HEK293T (cell line): Measurements from ENCODE around the gene JAKMIP2.

Source experiments
- ARNT ChIP-seq: fragments of 450-650 bp; IDR thresholded peaks from 2 replicates; pipeline ENCODE4 v1.6.1; 2017; ENCODE audit warnings: mild to moderate bottlenecking
- BHLHE40 ChIP-seq: fragments of 450-650 bp; IDR thresholded peaks from 2 replicates; pipeline ENCODE4 v1.6.1; 2016; ENCODE audit warnings: mild to moderate bottlenecking, moderate library complexity, borderline replicate concordance
- CTBP1 ChIP-seq: fragments of 450-650 bp; IDR thresholded peaks from 2 replicates; pipeline ENCODE4 v1.6.1; 2016; ENCODE audit warnings: borderline replicate concordance
- ELF4 ChIP-seq: fragments of 450-650 bp; IDR thresholded peaks from 2 replicates; pipeline ENCODE4 v1.6.1; 2017; ENCODE audit warnings: antibody characterized with exemption
- FOXA1 ChIP-seq: fragments of 450-650 bp; IDR thresholded peaks from 2 replicates; pipeline ENCODE4 v1.6.1; 2016; ENCODE audit warnings: mild to moderate bottlenecking
- FOXK2 ChIP-seq: fragments of 450-650 bp; IDR thresholded peaks from 2 replicates; pipeline ENCODE4 v1.6.1; 2016; ENCODE audit warnings: mild to moderate bottlenecking
- FOXM1 ChIP-seq: fragments of 450-650 bp; IDR thresholded peaks from 2 replicates; pipeline ENCODE4 v1.6.1; 2017; ENCODE audit warnings: mild to moderate bottlenecking, borderline replicate concordance
- HDGF ChIP-seq: fragments of 450-650 bp; IDR thresholded peaks from 2 replicates; pipeline ENCODE4 v1.6.1; 2017; ENCODE audit warnings: antibody characterized with exemption, borderline replicate concordance
- LEF1 ChIP-seq: fragments of 450-650 bp; IDR thresholded peaks from 2 replicates; pipeline ENCODE4 v1.6.1; 2017; ENCODE audit warnings: mild to moderate bottlenecking, borderline replicate concordance
- SP1 ChIP-seq: fragments of 450-650 bp; IDR thresholded peaks from 2 replicates; pipeline ENCODE4 v1.6.1; 2017
- SUZ12 ChIP-seq: fragments of 450-650 bp; IDR thresholded peaks from 2 replicates; pipeline ENCODE4 v1.6.1; 2016; ENCODE audit warnings: mild to moderate bottlenecking
- TARDBP ChIP-seq: fragments of 450-650 bp; IDR thresholded peaks from 2 replicates; pipeline ENCODE4 v1.6.1; 2016
- TF ChIP-seq, protein P1 (sequence below): fragments of 450-650 bp; IDR thresholded peaks from 2 replicates; pipeline ENCODE4 v1.6.1; 2016

DNA sequence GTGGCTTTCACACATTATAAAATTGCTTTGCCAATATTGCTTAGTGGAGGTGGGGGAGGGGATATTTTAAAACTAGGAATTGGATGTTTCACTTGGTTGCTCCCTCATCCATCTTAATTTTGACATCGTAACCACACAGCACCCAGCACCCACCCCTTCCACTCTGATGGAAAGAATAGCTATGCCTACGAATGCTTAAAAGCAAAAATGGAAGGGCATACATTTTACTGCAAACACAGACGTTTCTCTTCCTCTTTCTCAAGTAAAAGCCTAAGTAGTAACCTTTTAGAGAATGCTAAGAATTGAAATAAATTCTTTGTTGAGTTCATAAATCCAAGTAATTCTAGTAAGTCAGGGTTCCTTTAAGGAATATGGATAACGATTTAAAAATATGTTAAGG is 69.9 kb downstream of the JAKMIP2 start:
- TF ChIP-seq SP1 (no peak), TARDBP (no peak), BHLHE40 (no peak), CTBP1 (no peak), FOXA1 (no peak), HDGF (no peak), FOXM1 (no peak), FOXK2 (no peak), SUZ12 (no peak), LEF1 (no peak), ARNT (no peak), ELF4 (no peak)
- TF ChIP-seq, protein P1, sequence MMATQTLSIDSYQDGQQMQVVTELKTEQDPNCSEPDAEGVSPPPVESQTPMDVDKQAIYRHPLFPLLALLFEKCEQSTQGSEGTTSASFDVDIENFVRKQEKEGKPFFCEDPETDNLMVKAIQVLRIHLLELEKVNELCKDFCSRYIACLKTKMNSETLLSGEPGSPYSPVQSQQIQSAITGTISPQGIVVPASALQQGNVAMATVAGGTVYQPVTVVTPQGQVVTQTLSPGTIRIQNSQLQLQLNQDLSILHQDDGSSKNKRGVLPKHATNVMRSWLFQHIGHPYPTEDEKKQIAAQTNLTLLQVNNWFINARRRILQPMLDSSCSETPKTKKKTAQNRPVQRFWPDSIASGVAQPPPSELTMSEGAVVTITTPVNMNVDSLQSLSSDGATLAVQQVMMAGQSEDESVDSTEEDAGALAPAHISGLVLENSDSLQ, result no peak
